SK-N-MC (cell line): ENCODE data around the gene GSE1.

Source experiments
- DNase-seq: peaks from one replicate; pipeline ENCODE4 v3.0.0-alpha.2; 2011; ENCODE audit warnings: low read depth, low spot score
- H3K27ac ChIP-seq: fragments of 200-600 bp; sonication (generic); 2 replicates; pipeline ENCODE4 v1.5.1; 2016; ENCODE audit warnings: mixed run types
- H3K36me3 ChIP-seq: fragments of 200-600 bp; sonication (generic); 2 replicates; pipeline ENCODE4 v1.6.1; 2017; ENCODE audit warnings: antibody characterized with exemption, low read length, mixed read lengths; ENCODE audit not compliant: insufficient read depth
- H3K4me3 ChIP-seq: fragments of 200-600 bp; sonication (generic); 2 replicates; pipeline ENCODE4 v1.5.1; 2016
- H3K9ac ChIP-seq: fragments of 200-600 bp; sonication (generic); 2 replicates; pipeline ENCODE4 v1.8.0; 2017; ENCODE audit warnings: mixed run types, mixed read lengths; ENCODE audit not compliant: insufficient read length
- H3K9me3 ChIP-seq: fragments of 200-600 bp; sonication (generic); 2 replicates; pipeline ENCODE4 v1.6.1; 2017; ENCODE audit warnings: low read depth, mild to moderate bottlenecking, antibody characterized with exemption, low read length, moderate library complexity, mixed read lengths
- EZH2 ChIP-seq: fragments of 200-600 bp; sonication (generic); IDR thresholded peaks from one replicate; pipeline ENCODE4 v1.6.1; 2017; ENCODE audit warnings: antibody characterized with exemption
- FOXP2 ChIP-seq: optimal IDR thresholded peaks from 2 replicates; pipeline ENCODE3; 2011; ENCODE audit warnings: mild to moderate bottlenecking, moderate library complexity; ENCODE audit not compliant: insufficient read depth; ENCODE audit errors: extremely low read length, control extremely low read depth
- POLR2AphosphoS5 ChIP-seq: IDR thresholded peaks from 2 replicates; pipeline ENCODE4 v1.6.1; 2012; ENCODE audit warnings: mild to moderate bottlenecking, low read depth, low read length, borderline replicate concordance

The GSE1 gene

GRCh38 chr16:85652431-85653221 is 39.5 kb downstream of the GSE1 start:
- TF ChIP-seq EZH2 (no peak), POLR2AphosphoS5 (no peak), FOXP2 (no peak)
- H3K9me3 ChIP-seq: no peaks in the 10 kb centered on the region
- no peak for DNase-seq
- H3K27ac ChIP-seq: peak overlapping the region; percentile 74
- H3K9ac ChIP-seq: no peak overlapping the region
- H3K4me3 ChIP-seq: peak overlapping the region; percentile 22; the same call in 1 of the 2 replicates
- H3K36me3 ChIP-seq: no peaks in the 10 kb centered on the region; the same call in 1 of the 2 replicates

GRCh38 chr16:85653290-85653891 is 40.3 kb downstream of the GSE1 start:
- H3K27ac ChIP-seq: peak overlapping the region; percentile 68
- no peak for TF ChIP-seq FOXP2
- no peak for TF ChIP-seq EZH2
- TF ChIP-seq POLR2AphosphoS5: no peak
- H3K4me3 ChIP-seq: no peak overlapping the region
- no peak for DNase-seq
- no peak overlapping the region for H3K9ac ChIP-seq
- H3K36me3 ChIP-seq: no peaks in the 10 kb centered on the region; the same call in 1 of the 2 replicates
- no peaks in the 10 kb centered on the region for H3K9me3 ChIP-seq

GRCh38 chr16:85654251-85655095 is 41.4 kb downstream of the GSE1 start:
- no peak for DNase-seq
- H3K27ac ChIP-seq: no peak overlapping the region
- H3K9ac ChIP-seq: no peak overlapping the region
- no peak for TF ChIP-seq POLR2AphosphoS5
- no peak for TF ChIP-seq EZH2
- no peak for TF ChIP-seq FOXP2
- H3K4me3 ChIP-seq: no peak overlapping the region
- H3K36me3 ChIP-seq: no peaks in the 10 kb centered on the region; the same call in 1 of the 2 replicates
- no peaks in the 10 kb centered on the region for H3K9me3 ChIP-seq

- DNase-seq: no peak
- Histone ChIP-seq H3K27ac (no peak overlapping the region), H3K36me3 (no peaks in the 10 kb centered on the region; the same call in 1 of the 2 replicates), H3K4me3 (no peak overlapping the region), H3K9me3 (no peaks in the 10 kb centered on the region), H3K9ac (no peak overlapping the region)
- TF ChIP-seq FOXP2 (no peak), POLR2AphosphoS5 (no peak), EZH2 (no peak)
Measured at GRCh38 chr16:85655216-85656129, 42.4 kb downstream of the GSE1 start.

GRCh38 chr16:85656351-85657266 is 43.5 kb downstream of the GSE1 start:
- Histone ChIP-seq H3K27ac (no peak overlapping the region), H3K4me3 (no peak overlapping the region), H3K9ac (no peak overlapping the region), H3K36me3 (no peaks in the 10 kb centered on the region; the same call in 1 of the 2 replicates), H3K9me3 (no peaks in the 10 kb centered on the region)
- DNase-seq: no peak
- TF ChIP-seq POLR2AphosphoS5: no peak
- no peak for TF ChIP-seq FOXP2
- no peak for TF ChIP-seq EZH2

GRCh38 chr16:85657267-85657650 is 44.1 kb downstream of the GSE1 start:
- Histone ChIP-seq H3K36me3 (no peaks in the 10 kb centered on the region; the same call in 1 of the 2 replicates), H3K9ac (no peak overlapping the region), H3K9me3 (no peaks in the 10 kb centered on the region), H3K27ac (no peak overlapping the region), H3K4me3 (no peak overlapping the region)
- DNase-seq: no peak
- TF ChIP-seq EZH2 (no peak), FOXP2 (no peak), POLR2AphosphoS5 (no peak)

- no peak for TF ChIP-seq FOXP2
- TF ChIP-seq EZH2: no peak
- no peak for TF ChIP-seq POLR2AphosphoS5
- Histone ChIP-seq H3K4me3 (no peak overlapping the region), H3K36me3 (no peaks in the 10 kb centered on the region; the same call in 1 of the 2 replicates), H3K9me3 (no peaks in the 10 kb centered on the region), H3K27ac (no peak overlapping the region), H3K9ac (no peak overlapping the region)
- DNase-seq: no peak
Measured at GRCh38 chr16:85657996-85658395, 44.9 kb downstream of the GSE1 start.
